GM23338 (cell line): Measurements from ENCODE around the gene HADH.

ENCODE experiments used
- CREB1 ChIP-seq: fragments of 250-450 bp; sonication (Bioruptor Pico); IDR thresholded peaks from 2 replicates; pipeline ENCODE4 v1.5.0; 2020; ENCODE audit warnings: low read depth, mild to moderate bottlenecking, moderate library complexity
- EZH2 ChIP-seq: fragments of 200-600 bp; sonication (generic); IDR thresholded peaks from one replicate; pipeline ENCODE4 v1.8.0; 2017; ENCODE audit warnings: antibody characterized with exemption, mild to moderate bottlenecking, low read depth; ENCODE audit not compliant: unreplicated experiment
- EZH2phosphoT487 ChIP-seq: fragments of 200-600 bp; sonication (generic); IDR thresholded peaks from one replicate; pipeline ENCODE4 v1.8.1; 2018; ENCODE audit warnings: antibody characterized with exemption; ENCODE audit not compliant: unreplicated experiment
- JUNB ChIP-seq: IDR thresholded peaks from one replicate; pipeline ENCODE4 v1.6.1; 2016; ENCODE audit warnings: antibody characterized with exemption; ENCODE audit not compliant: unreplicated experiment
- NANOG ChIP-seq: IDR thresholded peaks from 2 replicates; pipeline ENCODE4 v1.6.1; 2016; ENCODE audit warnings: antibody characterized with exemption, borderline replicate concordance
- POLR2AphosphoS5 ChIP-seq: IDR thresholded peaks from 2 replicates; pipeline ENCODE4 v1.6.1; 2016; ENCODE audit warnings: antibody characterized with exemption, low read depth
- STAT1 ChIP-seq: IDR thresholded peaks from one replicate; pipeline ENCODE4 v1.6.1; 2016; ENCODE audit warnings: antibody characterized with exemption; ENCODE audit not compliant: unreplicated experiment
- ZNF331 ChIP-seq: fragments of 250-450 bp; sonication (Bioruptor Pico); IDR thresholded peaks from 2 replicates; pipeline ENCODE4 v1.5.0; 2020; ENCODE audit warnings: low read depth, mild to moderate bottlenecking, moderate library complexity
- TF ChIP-seq, protein P1 (sequence below), 2 experiments: fragments of 200-600 bp in 1 of 2; sonication (generic) in 1 of 2; conservative IDR thresholded peaks; 2 replicates each; pipeline versions ENCODE4 v1.5.1 to v1.6.1; 2016 to 2017; ENCODE audit warnings: antibody characterized with exemption in 2 of 2, low read depth in 2 of 2, mild to moderate bottlenecking in 2 of 2, moderate library complexity in 1 of 2
- TF ChIP-seq, protein P2 (sequence below): IDR thresholded peaks from one replicate; pipeline ENCODE4 v1.6.1; 2018; ENCODE audit warnings: antibody characterized with exemption; ENCODE audit not compliant: unreplicated experiment
- TF ChIP-seq, protein P3 (sequence below): IDR thresholded peaks from 2 replicates; pipeline ENCODE4 v1.6.1; 2016; ENCODE audit warnings: antibody characterized with exemption
- TF ChIP-seq, protein P4 (sequence below): fragments of 250-450 bp; sonication (Bioruptor Pico); IDR thresholded peaks from 2 replicates; pipeline ENCODE4 v1.5.0; 2020; ENCODE audit warnings: mild to moderate bottlenecking, moderate library complexity

DNA sequence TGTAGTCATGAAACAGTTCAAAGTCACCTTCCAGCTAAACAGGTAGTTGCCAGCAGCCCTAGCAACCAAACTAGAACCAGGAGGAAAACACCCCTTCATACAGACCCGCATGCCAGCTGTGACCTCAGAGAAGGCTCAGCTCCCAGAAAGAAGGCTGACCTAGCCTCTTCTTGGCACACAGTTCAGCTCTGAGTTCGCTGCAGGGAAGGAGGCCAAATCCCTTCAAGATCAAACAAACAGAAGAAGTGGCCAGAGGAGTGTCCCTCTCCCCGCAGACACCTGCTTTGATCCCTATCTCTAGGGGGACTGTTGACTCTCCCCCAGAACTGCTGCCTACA, 56.0 kb downstream of the HADH start:
- TF ChIP-seq, protein P1, sequence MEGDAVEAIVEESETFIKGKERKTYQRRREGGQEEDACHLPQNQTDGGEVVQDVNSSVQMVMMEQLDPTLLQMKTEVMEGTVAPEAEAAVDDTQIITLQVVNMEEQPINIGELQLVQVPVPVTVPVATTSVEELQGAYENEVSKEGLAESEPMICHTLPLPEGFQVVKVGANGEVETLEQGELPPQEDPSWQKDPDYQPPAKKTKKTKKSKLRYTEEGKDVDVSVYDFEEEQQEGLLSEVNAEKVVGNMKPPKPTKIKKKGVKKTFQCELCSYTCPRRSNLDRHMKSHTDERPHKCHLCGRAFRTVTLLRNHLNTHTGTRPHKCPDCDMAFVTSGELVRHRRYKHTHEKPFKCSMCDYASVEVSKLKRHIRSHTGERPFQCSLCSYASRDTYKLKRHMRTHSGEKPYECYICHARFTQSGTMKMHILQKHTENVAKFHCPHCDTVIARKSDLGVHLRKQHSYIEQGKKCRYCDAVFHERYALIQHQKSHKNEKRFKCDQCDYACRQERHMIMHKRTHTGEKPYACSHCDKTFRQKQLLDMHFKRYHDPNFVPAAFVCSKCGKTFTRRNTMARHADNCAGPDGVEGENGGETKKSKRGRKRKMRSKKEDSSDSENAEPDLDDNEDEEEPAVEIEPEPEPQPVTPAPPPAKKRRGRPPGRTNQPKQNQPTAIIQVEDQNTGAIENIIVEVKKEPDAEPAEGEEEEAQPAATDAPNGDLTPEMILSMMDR (conservative IDR thresholded peaks at IDR 0.05; ENCODE audit: low read depth in 2 of 2): no peak
- TF ChIP-seq EZH2 (no peak), EZH2phosphoT487 (no peak), NANOG (no peak), POLR2AphosphoS5 (no peak), CREB1 (CRISPR knock-in tag) (no peak), STAT1 (no peak), JUNB (no peak), ZNF331 (no peak)
- TF ChIP-seq, protein P2, sequence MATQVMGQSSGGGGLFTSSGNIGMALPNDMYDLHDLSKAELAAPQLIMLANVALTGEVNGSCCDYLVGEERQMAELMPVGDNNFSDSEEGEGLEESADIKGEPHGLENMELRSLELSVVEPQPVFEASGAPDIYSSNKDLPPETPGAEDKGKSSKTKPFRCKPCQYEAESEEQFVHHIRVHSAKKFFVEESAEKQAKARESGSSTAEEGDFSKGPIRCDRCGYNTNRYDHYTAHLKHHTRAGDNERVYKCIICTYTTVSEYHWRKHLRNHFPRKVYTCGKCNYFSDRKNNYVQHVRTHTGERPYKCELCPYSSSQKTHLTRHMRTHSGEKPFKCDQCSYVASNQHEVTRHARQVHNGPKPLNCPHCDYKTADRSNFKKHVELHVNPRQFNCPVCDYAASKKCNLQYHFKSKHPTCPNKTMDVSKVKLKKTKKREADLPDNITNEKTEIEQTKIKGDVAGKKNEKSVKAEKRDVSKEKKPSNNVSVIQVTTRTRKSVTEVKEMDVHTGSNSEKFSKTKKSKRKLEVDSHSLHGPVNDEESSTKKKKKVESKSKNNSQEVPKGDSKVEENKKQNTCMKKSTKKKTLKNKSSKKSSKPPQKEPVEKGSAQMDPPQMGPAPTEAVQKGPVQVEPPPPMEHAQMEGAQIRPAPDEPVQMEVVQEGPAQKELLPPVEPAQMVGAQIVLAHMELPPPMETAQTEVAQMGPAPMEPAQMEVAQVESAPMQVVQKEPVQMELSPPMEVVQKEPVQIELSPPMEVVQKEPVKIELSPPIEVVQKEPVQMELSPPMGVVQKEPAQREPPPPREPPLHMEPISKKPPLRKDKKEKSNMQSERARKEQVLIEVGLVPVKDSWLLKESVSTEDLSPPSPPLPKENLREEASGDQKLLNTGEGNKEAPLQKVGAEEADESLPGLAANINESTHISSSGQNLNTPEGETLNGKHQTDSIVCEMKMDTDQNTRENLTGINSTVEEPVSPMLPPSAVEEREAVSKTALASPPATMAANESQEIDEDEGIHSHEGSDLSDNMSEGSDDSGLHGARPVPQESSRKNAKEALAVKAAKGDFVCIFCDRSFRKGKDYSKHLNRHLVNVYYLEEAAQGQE: no peak
- TF ChIP-seq, protein P3, sequence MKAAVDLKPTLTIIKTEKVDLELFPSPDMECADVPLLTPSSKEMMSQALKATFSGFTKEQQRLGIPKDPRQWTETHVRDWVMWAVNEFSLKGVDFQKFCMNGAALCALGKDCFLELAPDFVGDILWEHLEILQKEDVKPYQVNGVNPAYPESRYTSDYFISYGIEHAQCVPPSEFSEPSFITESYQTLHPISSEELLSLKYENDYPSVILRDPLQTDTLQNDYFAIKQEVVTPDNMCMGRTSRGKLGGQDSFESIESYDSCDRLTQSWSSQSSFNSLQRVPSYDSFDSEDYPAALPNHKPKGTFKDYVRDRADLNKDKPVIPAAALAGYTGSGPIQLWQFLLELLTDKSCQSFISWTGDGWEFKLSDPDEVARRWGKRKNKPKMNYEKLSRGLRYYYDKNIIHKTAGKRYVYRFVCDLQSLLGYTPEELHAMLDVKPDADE: no peak
- TF ChIP-seq, protein P4, sequence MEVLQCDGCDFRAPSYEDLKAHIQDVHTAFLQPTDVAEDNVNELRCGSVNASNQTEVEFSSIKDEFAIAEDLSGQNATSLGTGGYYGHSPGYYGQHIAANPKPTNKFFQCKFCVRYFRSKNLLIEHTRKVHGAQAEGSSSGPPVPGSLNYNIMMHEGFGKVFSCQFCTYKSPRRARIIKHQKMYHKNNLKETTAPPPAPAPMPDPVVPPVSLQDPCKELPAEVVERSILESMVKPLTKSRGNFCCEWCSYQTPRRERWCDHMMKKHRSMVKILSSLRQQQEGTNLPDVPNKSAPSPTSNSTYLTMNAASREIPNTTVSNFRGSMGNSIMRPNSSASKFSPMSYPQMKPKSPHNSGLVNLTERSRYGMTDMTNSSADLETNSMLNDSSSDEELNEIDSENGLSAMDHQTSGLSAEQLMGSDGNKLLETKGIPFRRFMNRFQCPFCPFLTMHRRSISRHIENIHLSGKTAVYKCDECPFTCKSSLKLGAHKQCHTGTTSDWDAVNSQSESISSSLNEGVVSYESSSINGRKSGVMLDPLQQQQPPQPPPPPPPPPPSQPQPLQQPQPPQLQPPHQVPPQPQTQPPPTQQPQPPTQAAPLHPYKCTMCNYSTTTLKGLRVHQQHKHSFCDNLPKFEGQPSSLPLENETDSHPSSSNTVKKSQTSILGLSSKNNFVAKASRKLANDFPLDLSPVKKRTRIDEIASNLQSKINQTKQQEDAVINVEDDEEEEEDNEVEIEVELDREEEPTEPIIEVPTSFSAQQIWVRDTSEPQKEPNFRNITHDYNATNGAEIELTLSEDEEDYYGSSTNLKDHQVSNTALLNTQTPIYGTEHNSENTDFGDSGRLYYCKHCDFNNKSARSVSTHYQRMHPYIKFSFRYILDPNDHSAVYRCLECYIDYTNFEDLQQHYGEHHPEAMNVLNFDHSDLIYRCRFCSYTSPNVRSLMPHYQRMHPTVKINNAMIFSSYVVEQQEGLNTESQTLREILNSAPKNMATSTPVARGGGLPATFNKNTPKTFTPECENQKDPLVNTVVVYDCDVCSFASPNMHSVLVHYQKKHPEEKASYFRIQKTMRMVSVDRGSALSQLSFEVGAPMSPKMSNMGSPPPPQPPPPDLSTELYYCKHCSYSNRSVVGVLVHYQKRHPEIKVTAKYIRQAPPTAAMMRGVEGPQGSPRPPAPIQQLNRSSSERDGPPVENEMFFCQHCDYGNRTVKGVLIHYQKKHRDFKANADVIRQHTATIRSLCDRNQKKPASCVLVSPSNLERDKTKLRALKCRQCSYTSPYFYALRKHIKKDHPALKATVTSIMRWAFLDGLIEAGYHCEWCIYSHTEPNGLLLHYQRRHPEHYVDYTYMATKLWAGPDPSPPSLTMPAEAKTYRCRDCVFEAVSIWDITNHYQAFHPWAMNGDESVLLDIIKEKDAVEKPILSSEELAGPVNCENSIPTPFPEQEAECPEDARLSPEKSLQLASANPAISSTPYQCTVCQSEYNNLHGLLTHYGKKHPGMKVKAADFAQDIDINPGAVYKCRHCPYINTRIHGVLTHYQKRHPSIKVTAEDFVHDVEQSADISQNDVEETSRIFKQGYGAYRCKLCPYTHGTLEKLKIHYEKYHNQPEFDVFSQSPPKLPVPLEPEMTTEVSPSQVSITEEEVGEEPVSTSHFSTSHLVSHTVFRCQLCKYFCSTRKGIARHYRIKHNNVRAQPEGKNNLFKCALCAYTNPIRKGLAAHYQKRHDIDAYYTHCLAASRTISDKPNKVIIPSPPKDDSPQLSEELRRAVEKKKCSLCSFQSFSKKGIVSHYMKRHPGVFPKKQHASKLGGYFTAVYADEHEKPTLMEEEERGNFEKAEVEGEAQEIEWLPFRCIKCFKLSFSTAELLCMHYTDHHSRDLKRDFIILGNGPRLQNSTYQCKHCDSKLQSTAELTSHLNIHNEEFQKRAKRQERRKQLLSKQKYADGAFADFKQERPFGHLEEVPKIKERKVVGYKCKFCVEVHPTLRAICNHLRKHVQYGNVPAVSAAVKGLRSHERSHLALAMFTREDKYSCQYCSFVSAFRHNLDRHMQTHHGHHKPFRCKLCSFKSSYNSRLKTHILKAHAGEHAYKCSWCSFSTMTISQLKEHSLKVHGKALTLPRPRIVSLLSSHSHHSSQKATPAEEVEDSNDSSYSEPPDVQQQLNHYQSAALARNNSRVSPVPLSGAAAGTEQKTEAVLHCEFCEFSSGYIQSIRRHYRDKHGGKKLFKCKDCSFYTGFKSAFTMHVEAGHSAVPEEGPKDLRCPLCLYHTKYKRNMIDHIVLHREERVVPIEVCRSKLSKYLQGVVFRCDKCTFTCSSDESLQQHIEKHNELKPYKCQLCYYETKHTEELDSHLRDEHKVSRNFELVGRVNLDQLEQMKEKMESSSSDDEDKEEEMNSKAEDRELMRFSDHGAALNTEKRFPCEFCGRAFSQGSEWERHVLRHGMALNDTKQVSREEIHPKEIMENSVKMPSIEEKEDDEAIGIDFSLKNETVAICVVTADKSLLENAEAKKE (CRISPR knock-in tag): no peak
